HuH-7 (cell line): ENCODE measurements around the gene FAM114A2.
"Not testable (repeated sequence)": the region's sequence is repeated elsewhere in the genome, so short reads cannot be mapped to it uniquely, and the experiment has no call there.

ENCODE experiments used
- DNase-seq: peaks from one replicate; pipeline ENCODE4 v3.0.0; 2011; ENCODE audit warnings: low spot score

The FAM114A2 gene

DNA sequence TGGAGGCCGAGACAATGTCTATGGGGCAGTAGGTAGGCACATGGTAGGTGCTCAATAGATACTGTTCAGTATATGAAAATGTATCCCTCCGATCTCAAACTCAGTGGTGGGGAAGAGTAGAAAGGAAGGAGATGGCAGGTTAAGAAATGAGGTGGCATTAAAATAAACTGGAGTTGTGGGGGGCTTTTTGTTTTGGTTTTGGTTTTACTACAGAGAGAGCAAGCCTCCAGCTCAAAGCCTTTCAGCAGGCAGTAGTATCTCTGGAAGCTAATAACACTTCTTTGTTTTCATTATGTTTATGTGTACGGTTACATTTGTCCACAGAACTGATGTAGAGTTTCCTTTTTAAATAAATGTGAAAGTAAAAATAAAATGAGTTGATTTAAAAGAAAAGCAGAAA is 8.6 kb upstream of the FAM114A2 start:
- no peak for DNase-seq

DNA sequence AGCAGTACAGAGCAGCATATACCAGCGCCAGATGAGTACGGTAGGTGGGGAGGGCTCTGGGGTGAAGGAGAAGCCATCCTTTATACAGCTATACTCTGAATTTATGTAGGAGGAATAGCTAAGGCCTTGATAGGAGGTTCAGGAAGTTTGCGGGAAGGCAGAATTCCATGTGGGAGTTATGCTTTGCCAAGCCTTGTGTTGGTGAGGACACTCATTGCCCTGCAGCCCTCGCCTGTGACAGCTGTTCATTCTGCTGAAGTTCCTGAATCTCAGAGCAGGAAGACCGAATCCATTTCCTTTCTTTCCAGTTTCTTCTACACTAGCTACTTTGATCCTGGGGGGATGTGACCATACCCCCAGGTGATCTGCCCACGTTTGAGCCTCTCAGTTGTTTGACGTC is 7.8 kb upstream of the FAM114A2 start:
- DNase-seq: no peak

DNA sequence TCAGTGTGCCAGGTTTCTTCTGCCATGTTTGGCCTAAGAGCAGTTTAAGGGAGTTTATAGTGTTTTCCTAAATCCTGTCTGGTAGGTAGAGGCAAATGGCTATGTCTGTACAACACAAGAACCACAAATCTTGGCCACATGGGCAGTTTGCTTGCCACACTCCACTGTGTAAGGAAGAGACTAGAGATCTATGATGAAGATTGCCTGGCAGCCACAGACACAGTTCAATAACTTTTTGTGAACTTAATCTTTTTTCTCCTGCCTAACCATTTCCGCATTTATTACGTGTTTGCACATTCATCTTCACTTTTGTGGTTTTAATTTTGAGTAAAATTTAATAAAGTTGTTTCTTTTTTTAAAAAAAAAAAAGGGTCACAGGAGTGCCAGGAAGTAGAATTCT is 5.9 kb upstream of the FAM114A2 start:
- no peak for DNase-seq

DNA sequence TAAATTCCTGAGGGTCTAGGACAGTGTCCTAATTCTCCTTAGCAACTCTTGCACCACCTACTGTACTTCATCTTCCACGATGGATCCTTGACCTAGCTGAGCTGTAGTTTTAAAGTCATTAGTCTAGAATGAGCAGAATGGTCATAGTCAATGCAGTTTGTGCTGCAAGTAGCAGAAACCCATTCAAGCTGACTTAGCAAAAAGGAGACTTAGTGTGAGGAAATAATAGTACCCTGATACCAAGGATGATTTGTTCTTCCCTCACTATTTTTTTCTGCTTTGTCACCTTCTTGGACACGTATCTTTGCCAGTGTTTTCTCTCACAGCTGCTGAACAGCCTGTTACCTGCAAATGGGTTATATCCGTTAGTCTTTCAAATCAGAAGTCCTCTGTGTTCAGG is 5.4 kb upstream of the FAM114A2 start:
- no peak for DNase-seq

DNA sequence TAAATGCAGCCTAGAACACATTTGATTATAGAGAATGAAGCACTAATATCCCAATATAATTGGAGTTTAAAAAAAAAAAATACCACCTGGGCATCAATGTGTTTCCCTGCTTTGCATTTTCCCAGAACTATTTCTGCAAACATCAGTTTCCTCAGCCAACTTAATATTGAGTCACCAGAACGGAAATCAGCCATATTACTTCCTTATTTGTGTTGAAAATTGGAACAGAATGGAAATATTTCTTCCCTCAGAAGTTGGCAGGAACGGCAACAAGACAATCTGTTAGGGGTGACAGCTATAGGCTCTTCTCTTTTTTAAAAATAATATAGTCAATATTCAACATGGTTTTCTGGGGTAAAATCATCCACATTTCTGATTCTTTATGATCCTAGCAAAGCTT is 4.1 kb upstream of the FAM114A2 start:
- DNase-seq: no peak

DNA sequence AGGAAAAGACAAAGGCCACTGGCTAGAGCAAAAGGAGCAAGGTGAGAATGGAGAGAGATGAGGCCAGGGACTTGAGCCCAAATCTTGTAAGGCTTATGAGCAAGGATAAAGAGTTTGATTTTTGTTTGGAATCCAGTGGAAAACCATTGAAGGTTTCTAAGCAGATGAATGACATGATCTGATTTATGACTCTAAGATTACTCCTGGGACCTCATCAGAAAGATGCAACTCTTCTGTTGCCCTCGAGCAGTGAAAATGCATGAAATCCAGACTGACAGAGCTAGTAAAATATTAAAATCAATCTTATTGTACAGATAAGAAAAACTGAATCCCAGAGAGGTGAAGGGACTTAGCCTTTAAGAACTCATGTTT is 734 bp upstream of the FAM114A2 start:
- DNase-seq: no peak

DNA sequence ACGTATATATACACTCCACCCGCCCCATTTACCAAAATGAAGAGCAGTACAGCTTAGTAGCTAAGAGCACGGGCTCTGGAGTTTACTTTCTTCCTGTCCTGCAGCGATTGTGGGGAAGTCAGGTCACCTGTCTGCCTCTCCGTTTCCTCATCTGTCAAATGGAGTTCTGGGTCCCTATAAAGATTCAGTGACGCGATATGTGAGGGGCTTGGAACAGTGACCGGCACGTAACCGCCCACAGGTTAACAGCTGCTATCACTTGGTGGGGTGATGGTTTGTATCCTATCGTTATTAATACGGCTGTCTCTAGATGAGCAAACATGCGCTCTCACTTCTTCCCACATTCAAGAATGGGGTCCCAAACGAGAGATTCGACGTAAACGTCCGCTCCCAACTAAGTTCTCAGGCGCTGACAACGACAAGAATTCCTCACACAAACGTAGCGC is 426 bp downstream of the FAM114A2 start:
- peak; percentile 20 for DNase-seq

DNA sequence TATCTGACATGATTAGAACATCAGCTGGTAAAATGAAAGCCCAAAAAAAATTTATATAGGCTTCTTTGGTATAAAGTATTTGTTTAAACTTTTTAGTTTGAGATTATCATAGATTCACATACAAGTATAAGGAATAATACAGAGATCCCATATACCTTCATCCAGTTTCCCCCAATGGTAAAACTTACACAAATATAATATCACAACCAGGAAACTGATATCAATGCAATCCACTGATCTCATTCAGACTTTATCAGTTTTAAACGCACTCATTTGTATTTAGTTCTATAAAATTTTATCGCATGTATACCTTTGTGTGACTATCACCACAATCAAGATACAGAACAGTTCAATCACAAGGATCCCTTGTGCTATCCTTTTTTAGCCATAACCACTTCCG is 3.8 kb downstream of the FAM114A2 start:
- no peak for DNase-seq

DNA sequence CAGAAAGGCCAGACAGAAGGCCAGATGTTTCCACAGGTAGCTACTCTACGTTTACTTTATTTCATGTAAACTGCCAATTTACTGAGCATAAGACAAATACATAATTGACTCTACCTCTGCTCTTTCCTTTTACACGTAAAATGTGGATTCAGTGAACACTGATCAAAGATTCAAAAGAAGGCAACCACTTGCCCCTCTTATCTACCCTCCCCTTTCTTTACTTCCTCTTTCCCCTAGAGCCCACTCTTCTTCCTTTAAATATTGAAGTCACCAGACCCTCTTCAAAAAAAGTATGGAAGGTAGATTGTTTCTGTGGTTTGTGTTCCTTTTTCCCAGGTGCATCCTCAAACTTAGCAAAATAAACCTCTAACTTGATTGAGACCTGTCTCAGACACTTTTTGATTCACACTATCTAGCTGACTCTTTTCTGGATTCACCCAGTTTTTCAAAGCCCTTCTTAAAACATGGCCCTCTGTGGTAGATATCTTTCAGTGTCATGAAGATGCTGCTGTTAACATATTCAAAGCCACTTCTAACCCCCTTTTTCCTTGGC is 6.7 kb downstream of the FAM114A2 start:
- DNase-seq: no peak

DNA sequence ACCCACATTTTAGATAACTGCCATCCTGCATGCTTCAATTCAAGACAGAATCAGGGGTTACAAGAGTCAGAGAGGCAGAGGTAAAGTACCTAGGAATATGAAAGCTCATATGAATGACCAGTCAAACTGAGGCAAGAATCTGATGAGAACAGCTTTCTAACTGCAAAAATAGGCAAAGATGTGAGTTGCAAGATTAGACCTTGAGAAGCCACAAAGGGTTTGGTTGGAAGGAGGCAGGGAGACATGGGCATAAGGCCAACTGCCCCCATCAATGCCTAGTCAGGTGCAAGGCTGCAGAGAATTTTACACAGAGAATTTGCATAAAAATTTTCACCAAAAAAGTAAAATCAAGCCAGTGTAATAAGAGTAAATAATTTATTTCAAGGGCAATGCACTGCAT is 12.8 kb downstream of the FAM114A2 start:
- no peak for DNase-seq

DNA sequence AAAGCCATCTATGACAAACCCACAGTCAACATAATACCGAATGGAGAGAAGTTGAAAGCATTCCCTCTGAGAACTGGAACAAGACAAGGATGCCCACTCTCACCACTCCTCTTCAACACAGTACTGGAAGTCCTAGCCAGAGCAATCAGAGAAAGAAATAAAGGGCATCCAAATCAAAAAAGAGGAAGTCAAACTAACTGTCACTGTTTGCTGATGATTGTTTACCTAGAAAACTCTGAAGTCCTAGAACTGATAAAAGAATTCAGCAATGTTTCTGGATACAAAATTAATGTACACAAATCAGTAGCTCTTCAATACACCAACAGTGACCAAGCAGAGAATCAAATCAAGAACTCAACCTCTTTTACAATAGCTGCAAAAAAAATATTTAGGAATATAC is 19.8 kb downstream of the FAM114A2 start:
- DNase-seq: not testable (repeated sequence)

DNA sequence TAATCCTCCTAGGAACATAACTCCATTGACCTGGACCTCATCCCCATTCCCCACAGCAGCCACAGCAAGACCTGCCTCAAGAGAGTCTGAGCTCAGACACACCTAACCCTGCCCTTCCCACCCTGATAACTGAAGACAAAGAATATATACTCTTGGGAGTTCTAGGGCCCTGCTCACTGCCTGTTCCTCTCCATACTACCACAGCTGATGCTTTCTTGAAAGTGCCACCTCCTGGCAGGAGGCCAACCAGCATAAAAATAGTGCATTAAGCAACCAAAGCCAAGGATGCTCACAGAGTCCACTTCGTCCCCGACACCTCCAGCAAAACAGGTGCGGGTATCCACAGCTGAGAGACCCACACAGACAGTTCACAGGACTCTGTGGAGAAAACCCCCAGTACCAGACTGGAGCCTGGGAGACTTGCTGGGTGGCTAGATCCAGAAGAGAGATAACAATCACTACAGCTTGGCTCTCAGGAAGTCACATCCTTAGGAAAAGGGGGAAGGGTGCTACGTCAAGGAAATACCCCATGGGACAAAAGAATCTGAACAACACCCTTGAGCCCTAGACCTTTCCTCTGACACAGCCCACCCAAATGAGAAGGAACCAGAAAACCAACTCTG is 23.5 kb downstream of the FAM114A2 start:
- no peak for DNase-seq

DNA sequence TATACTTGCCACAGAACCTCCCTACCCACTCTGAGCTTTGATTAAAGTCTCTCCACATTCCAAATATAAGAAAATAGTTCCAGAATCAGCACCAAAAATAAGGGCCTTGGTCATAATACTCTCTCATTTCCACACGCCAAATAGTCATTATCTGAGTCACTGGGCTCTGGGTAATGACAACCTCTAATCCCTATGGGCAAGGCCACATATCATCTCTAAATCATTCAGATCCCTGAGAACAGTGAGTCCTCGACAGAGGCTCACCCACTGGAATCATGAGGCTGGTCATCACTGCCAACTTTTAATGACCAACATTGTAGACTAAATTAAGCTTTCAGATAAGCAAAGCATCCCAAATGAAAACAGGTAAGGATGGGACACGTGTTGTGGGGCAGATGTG is 28.1 kb downstream of the FAM114A2 start:
- no peak for DNase-seq

DNA sequence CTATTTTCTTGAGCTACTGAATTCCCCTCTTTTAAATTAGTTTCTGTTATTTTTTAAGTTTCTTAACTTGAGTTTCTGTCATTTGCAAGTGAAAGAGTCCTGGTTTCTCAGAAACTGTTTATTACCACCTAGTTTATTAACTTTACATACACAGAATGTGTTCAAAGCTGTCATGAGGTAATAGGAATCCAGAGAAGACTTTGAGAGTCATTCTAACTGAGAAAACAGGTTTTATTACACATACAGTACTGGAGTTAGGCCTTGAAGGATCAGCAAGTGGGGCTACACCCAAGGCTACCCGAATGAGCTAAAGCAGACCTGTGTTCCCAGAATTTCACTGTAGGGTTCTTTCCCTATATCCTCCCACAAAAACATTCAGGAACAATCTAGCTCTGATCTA is 33.1 kb downstream of the FAM114A2 start:
- no peak for DNase-seq

DNA sequence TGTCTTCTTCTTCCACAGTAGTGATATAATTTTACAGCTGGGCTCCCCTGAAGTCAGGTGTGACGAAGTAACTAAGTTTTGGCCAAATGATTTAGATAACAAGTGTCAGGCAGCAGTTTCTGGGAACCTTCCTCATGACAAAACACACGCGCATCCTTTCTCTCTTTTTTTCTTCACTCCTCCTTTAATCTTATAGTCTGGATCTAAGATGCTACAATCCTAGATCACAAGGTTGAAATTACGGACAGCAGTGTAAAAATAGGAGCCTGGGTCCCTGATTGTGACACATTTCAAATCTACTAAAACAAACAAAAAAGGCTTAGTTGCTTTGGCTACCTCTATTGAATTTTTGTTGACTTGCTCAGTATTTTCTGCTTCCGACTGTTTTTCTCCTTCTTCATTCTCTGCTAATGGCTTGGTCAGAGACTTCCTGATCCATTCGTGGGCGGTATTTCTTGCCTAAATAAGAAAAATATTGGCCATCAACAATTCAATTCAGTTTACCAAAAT is 36.1 kb downstream of the FAM114A2 start:
- DNase-seq: no peak

DNA sequence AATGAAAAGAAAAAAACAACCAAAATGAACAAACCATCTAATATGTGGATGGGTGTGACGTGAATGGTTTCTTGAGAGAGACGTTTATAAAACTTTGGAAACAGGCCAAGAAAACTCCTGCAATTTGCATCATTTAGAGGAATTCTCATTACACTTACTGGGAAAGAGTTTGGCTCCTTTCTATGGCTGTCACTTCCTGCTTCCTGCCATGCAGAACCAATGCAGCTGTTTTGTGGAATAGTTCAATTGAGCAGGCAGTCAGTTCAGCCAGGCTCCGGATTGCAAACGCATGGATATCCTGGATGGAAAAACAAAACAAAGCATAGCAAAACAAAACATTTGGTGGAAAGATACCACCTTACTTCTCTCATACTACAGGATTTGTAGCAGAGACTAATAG is 36.6 kb downstream of the FAM114A2 start:
- no peak for DNase-seq

DNA sequence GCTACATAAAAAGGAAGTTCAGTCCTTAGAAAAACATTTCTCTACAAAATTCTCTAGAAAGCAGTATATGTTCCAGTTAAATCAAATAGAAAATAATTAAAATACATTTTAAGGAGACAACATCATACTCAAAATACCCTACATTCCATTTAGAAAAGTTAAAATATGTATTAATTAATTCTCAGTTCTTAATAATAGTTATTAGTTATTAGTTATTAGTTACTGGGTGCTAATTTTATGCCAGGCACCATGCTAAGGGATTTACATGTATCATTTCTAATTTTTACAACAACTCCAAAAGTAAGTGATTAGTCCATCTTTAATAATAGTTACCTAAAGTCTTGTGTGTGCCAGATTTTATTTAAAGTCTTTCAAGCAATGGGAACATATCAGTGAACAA is 38.0 kb downstream of the FAM114A2 start:
- no peak for DNase-seq

DNA sequence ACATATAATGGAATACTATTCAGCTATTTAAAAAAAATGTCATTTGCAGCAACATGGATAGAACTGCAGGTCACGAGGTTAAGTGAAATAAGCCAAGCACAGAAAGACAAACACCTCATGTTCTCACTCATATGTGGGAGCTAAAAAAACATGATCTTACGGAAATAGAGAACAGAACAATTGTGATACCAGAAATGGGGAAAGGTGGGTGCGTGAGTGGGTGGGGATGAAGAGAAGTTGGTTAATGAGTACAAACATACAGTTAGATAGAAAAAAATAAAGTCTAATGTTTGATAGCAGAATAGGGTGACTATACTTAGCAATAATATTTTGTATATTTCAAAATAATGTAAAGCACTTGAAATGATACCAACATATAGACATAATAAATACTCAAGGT is 38.7 kb downstream of the FAM114A2 start:
- DNase-seq: no peak

DNA sequence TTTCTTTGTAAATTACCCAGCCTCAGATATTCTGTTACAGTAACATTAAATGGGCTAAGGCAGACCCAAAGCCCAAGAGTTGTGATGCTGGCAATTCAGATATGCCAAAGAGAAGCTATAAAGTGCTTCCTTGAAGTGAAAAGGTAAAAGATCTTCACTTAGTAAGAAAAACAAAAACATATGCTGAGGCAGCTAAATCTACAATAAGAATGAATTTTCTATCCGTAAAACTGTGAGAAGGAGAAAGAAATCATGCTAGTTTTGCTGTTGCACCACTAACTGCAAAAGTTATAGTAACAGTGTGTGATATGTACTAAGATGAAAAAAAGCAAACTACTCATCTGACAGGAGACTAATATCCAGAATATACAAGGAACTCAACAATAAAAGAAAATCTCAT is 39.9 kb downstream of the FAM114A2 start:
- DNase-seq: no peak

DNA sequence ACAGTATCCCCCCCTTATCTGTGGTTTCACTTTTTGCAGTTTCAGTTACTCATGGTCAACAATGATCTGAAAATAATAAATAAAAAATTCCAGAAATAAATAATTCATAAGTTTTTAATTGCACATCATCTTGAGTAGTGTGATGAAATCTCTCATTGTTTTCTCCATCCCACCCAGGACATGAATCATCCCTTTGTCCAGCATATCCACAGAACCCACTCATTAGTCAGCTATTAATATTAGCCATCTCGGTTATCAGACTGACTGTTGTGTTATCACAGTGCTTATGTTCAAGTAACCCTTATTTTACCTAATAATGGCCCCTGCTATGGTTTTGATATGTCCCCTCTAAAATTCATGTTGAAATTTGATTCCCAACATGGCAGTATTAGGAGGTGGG is 40.7 kb downstream of the FAM114A2 start:
- no peak for DNase-seq

DNA sequence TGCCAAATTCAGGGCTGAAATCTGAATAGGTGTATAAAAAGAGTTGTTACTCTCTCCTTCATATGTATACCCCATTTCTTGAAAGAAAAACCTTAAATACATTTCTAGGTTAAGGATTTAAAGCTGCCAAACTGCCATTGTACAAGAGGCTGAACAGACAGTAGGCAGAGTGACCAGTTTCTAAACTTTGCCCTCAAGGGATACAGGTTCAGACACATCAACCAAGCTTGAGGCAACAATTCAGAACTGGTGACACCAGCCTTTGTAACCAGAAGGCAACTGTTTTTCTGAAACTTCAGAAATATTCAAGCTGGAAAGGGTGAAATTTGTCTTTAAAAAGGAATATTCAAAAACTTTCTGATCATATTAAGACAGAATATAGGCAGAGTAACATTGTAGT is 47.5 kb downstream of the FAM114A2 start:
- DNase-seq: no peak

DNA sequence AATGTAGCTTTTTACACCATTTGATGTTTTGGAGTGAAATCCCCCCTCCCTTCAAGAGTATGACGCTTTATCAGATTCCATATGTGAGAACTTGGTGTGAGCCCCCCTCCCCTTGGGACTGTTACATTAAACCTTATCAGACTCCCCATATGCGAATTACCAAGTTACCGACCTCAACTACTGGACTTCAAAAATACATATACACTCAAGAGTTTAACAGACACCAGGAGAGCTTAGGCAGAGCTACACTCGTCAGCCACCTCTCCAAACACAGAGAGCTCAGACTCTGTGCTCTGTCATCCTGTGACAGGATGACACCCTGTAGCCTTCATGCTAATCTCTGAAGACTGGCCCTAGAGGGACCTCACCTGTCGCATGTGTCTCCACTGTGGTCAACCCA is 50.2 kb downstream of the FAM114A2 start:
- no peak for DNase-seq

DNA sequence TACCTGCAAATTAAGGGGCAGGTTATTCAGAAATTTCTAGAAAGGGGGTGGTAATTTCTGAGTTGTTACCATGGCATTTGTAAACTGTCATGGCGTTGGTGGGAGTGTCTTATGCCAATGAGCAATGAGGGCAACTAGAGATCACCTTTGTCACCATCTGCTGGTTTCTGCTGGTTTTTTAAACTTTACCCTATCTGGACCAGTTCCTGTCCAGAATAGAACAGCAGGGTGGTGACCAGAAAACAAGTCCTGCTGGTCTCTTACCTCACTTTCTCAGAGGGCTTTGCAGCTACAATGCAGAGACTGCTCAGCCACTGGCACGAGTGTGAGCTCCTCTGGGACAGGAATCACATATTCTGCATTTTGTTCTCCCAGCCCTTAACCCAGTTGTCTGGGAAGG is 51.4 kb downstream of the FAM114A2 start:
- DNase-seq: no peak

DNA sequence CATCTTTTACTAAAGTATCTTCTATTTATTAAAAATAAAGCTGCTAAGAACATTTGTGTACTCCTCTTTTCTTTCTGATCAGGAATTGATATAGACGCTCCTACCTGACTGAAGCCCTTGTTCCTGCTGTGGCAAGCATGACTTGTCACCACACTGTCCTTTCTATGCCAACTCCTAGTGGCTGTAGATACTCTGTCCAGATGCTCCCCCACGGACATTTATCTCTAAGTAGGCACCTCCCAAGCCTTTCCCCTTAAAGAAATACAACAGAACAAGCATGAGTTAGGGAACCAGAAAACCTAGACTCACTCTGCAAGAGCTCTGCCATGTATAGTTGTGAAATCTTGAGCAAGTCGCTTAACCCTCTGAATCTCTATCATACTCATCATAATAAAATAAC is 53.2 kb downstream of the FAM114A2 start:
- no peak for DNase-seq
